ENCODE measurements around the gene SEC14L1. TPM values are rescaled to one million over a fixed set of nuclear protein-coding genes. Genes with fewer than 3 reads are reported as not detected.

Gene SEC14L1
- total and polyA plus RNA-seq, 2 of the 8 experiments (the other 6 are each of a cell fraction or from before 2014, with no cell fraction given), result 27.2 to 74.4 TPM

- Histone ChIP-seq H2AK5ac (ENCODE audit: low read depth, low read length) (no peak overlapping the region), H3K36me3 (ENCODE audit: control insufficient read depth in 2 of 4, insufficient read depth in 4 of 4, low read length in 3 of 4) (peaks cover 20 to 68% (median 45%) of the 10 kb centered on the region in 4 experiments), H3K23me2 (ENCODE audit: low read depth, low read length) (no peaks in the 10 kb centered on the region), H3K56ac (replicated peaks; ENCODE audit: insufficient read length, low read depth, low read length) (no peak overlapping the region), H4K20me1 (replicated peaks in 1 of 2; ENCODE audit: control insufficient read depth in 1 of 2, insufficient read depth in 2 of 2, low read length in 2 of 2) (peaks cover 0 to 6% of the 10 kb centered on the region in 2 experiments), H3K4ac (replicated peaks; ENCODE audit: insufficient read length, low read depth, low read length) (no peak overlapping the region), H4K5ac (ENCODE audit: insufficient read length, low read depth, low read length) (no peak overlapping the region), H2BK20ac (ENCODE audit: low read length) (no peak overlapping the region), H2BK12ac (ENCODE audit: low read depth, low read length) (no peak overlapping the region), H3K18ac (ENCODE audit: extremely low read depth, low read length) (no peak overlapping the region), H3K4me2 (ENCODE audit: insufficient read depth in 1 of 2, low read depth in 2 of 2, low read length in 2 of 2) (no peak overlapping the region), H3K9ac (replicated peaks in 1 of 4; ENCODE audit: extremely low read depth in 1 of 4, low read depth in 3 of 4, low read length in 3 of 4) (no peak overlapping the region), H3K9me3 (ENCODE audit: insufficient read depth in 2 of 2, low read depth in 1 of 2, low read length in 1 of 2) (no peaks in the 10 kb centered on the region), H3K4me1 (replicated peaks in 1 of 4; ENCODE audit: control insufficient read depth in 3 of 4, insufficient read depth in 4 of 4, low read length in 3 of 4) (no peaks in the 10 kb centered on the region; a peak in 1 of 7 replicates), H4K91ac (replicated peaks; ENCODE audit: insufficient read length, low read length) (no peak overlapping the region), H2BK120ac (replicated peaks; ENCODE audit: low read depth, low read length) (no peak overlapping the region), H3K23ac (ENCODE audit: insufficient read length) (no peak overlapping the region), H3K4me3 (ENCODE audit: extremely low read depth in 1 of 4, insufficient read depth in 2 of 4, low read depth in 3 of 4, low read length in 4 of 4) (no peak overlapping the region), H3K27ac (ENCODE audit: low read depth, low read length) (no peak overlapping the region), H3K79me2 (ENCODE audit: control insufficient read depth in 1 of 2, insufficient read depth in 2 of 2, low read length in 2 of 2) (no peaks in the 10 kb centered on the region), H3K27me3 (replicated peaks in 1 of 4; ENCODE audit: control insufficient read depth in 3 of 4, extremely low read depth in 1 of 4, insufficient read depth in 3 of 4, low read length in 3 of 4) (no peaks in the 10 kb centered on the region), H3K79me1 (ENCODE audit: low read depth, low read length) (no peaks in the 10 kb centered on the region), H2BK15ac (ENCODE audit: low read length) (no peak overlapping the region), H4K8ac (ENCODE audit: extremely low read depth, insufficient read depth, low read length) (no peak overlapping the region; the same call in 1 of the 2 replicates), H2AFZ (ENCODE audit: low read length) (no peak overlapping the region), H2BK5ac (ENCODE audit: low read depth, low read length) (no peak overlapping the region), H3K14ac (ENCODE audit: insufficient read length) (no peak overlapping the region)
- ChIA-PET POLR2A (ENCODE audit: partially characterized antibody) (interaction anchor here (0.5 to 1.2 kb wide), 2 partner anchors 84 to 314 kb away, joined by 3 read pairs; no protein-coding TSS in a partner anchor), CTCF (ENCODE audit: partially characterized antibody) (interaction anchor here (0.7 to 2.1 kb wide), 12 partner anchors 8 to 142 kb away, joined by 3 to 7 read pairs (median 4); no protein-coding TSS in a partner anchor)
- FAIRE-seq (no peak), DNase-seq (ENCODE audit: low read depth in 1 of 2, low spot score in 2 of 2) (no peak)
- TF ChIP-seq SP4 (IDR thresholded peaks at IDR 0.05; ENCODE audit: low read length) (no peak), EP300 (IDR thresholded peaks at IDR 0.05; ENCODE audit: borderline replicate concordance in 1 of 2, low read depth in 2 of 2, low read length in 2 of 2) (no peak), TBP (IDR thresholded peaks at IDR 0.05; ENCODE audit: low read depth, low read length) (no peak), BRCA1 (IDR thresholded peaks at IDR 0.05; ENCODE audit: low read depth, low read length) (no peak), GABPA (IDR thresholded peaks at IDR 0.05; ENCODE audit: borderline replicate concordance, insufficient read depth, low read length) (no peak), YY1 (IDR thresholded peaks at IDR 0.05; ENCODE audit: low read depth, low read length) (no peak), SP2 (IDR thresholded peaks at IDR 0.05; ENCODE audit: low read length) (no peak), RAD21 (IDR thresholded peaks at IDR 0.05 in 1 of 2, conservative IDR thresholded peaks at IDR 0.05 in 1 of 2; ENCODE audit: low read depth in 2 of 2, low read length in 2 of 2) (no peak), CBX8 (IDR thresholded peaks at IDR 0.05; ENCODE audit: borderline replicate concordance, low read depth, low read length) (no peak)
- 88% methylated on average over 3 of the region's 3 CpGs; no CpG with 5 or more reads in 1 of the 2 experiments for WGBS, 2 experiments (ENCODE audit: extremely low coverage in 1 of 2, insufficient coverage in 1 of 2, insufficient read length in 1 of 2, insufficient replicate concordance in 2 of 2, low coverage in 1 of 2, low lambda C conversion rate in 2 of 2, missing lambda C conversion rate in 1 of 2)
These were observed 68.1 kb downstream of the SEC14L1 start for GRCh38 chr17:77208856-77209255.
